Colon (tissue), 2 donors: Measurements from ENCODE around the gene RGPD8.
"Not testable (repeated sequence)": the region's sequence is repeated elsewhere in the genome, so short reads cannot be mapped to it uniquely, and the experiment has no call there.

Experiments used
- FAIRE-seq: peaks from 2 replicates; lab custom pipeline; 2012; peaks lifted over from hg19 to GRCh38; lab: Jason Lieb, UNC
- donor health status: control.
- donor health status: control.

RGPD8 gene

GRCh38 chr2:112433480-112433879 is at the start of gene RGPD8:
TSS of gene RGPD8 (minus strand) at chr2:112433645. CDS start at chr2:112433453, 192 bp downstream.
- FAIRE-seq, result peak; percentile 98

- no peak for FAIRE-seq
Measured at GRCh38 chr2:112483042-112483473, 49.6 kb upstream of the RGPD8 start.

GRCh38 chr2:112482309-112483041 is 49.0 kb upstream of the RGPD8 start:
- no peak for FAIRE-seq

GRCh38 chr2:112481528-112482233 is 48.2 kb upstream of the RGPD8 start, which contains the start of gene TTL:
TSS of gene TTL (plus strand) at chr2:112482156. CDS start at chr2:112482345, 189 bp downstream.
- no peak for FAIRE-seq

- FAIRE-seq, result no peak
Measured at GRCh38 chr2:112481050-112481527, 47.6 kb upstream of the RGPD8 start.

- FAIRE-seq, result no peak
Measured at GRCh38 chr2:112480530-112481049, 47.1 kb upstream of the RGPD8 start.

GRCh38 chr2:112476434-112476833 is 43.0 kb upstream of the RGPD8 start:
- FAIRE-seq, result no peak

- no peak for FAIRE-seq
Measured at GRCh38 chr2:112474844-112475486, 41.5 kb upstream of the RGPD8 start.

GRCh38 chr2:112472547-112473263 is 39.3 kb upstream of the RGPD8 start:
- no peak for FAIRE-seq

GRCh38 chr2:112465382-112465781 is 31.9 kb upstream of the RGPD8 start:
- no peak for FAIRE-seq

GRCh38 chr2:112463256-112463655 is 29.8 kb upstream of the RGPD8 start:
- FAIRE-seq, result no peak

GRCh38 chr2:112462178-112462577 is 28.7 kb upstream of the RGPD8 start:
- FAIRE-seq, result no peak

GRCh38 chr2:112459372-112459771 is 25.9 kb upstream of the RGPD8 start:
- no peak for FAIRE-seq

GRCh38 chr2:112454586-112454985 is 21.1 kb upstream of the RGPD8 start:
- no peak for FAIRE-seq

- no peak for FAIRE-seq
Measured at GRCh38 chr2:112451317-112451716, 17.9 kb upstream of the RGPD8 start.

GRCh38 chr2:112449854-112450253 is 16.4 kb upstream of the RGPD8 start:
- no peak for FAIRE-seq

- not testable (repeated sequence) for FAIRE-seq
Measured at GRCh38 chr2:112444256-112444655, 10.8 kb upstream of the RGPD8 start.

GRCh38 chr2:112438603-112439261 is 5.3 kb upstream of the RGPD8 start:
- FAIRE-seq, result not testable (repeated sequence)

- not testable (repeated sequence) for FAIRE-seq
Measured at GRCh38 chr2:112437405-112437831, 4.0 kb upstream of the RGPD8 start.

GRCh38 chr2:112436993-112437392 is 3.5 kb upstream of the RGPD8 start:
- FAIRE-seq, result not testable (repeated sequence)
